B cell (primary cell): ENCODE measurements around the gene ZBTB5. TPM values are rescaled to one million over a fixed set of nuclear protein-coding genes. Genes with fewer than 3 reads are reported as not detected.
A peak's percentile ranks its signal among the peaks of the same experiment; 100 is the strongest.

Experiments used
- ATAC-seq: fragments of 200-7000 bp; cut with Tn5 transposase; one replicate; pipeline ENCODE4 v1.10.0; 2021; ENCODE audit warnings: low read depth, mild to moderate bottlenecking, moderate number of reproducible peaks, moderate library complexity
- CTCF ChIA-PET: fragments of 350-600 bp; sonication (Branson Sonifier 250); formaldehyde crosslinking; loops from one replicate; lab custom pipeline; 2021; ENCODE audit warnings: antibody characterized with exemption, inconsistent platforms; lab: Charles Lee
- POLR2A ChIA-PET: fragments of 350-600 bp; sonication (Branson Sonifier 250); formaldehyde crosslinking; loops from one replicate; lab custom pipeline; 2021; ENCODE audit warnings: antibody characterized with exemption; lab: Charles Lee
- DNase-seq: peaks from one replicate; pipeline ENCODE4 v3.0.0; 2013
- H2AFZ ChIP-seq: 2 replicates; pipeline ENCODE4 v1.6.1; 2012; ENCODE audit warnings: mild to moderate bottlenecking, low read depth, low read length; ENCODE audit not compliant: insufficient read depth, poor library complexity, severe bottlenecking
- H3K27ac ChIP-seq, 2 donors: 1 replicate in 1 of 2; 2 replicates in 1 of 2; pipeline ENCODE4 v1.5.1; 2012 to 2013; ENCODE audit warnings: low read length in 2 of 2, mild to moderate bottlenecking in 2 of 2, moderate library complexity in 1 of 2
- H3K27me3 ChIP-seq, 4 experiments: fragments of 200-600 bp in 1 of 4; sonication (generic) in 1 of 4; replicated peaks in 1 of 4; 1 replicate in 2 of 4; 2 replicates in 2 of 4; pipeline versions ENCODE4 v1.6.1 to v1.7.0; 2013 to 2016; ENCODE audit warnings: low read length in 3 of 4, mild to moderate bottlenecking in 2 of 4, mixed read lengths in 1 of 4, moderate library complexity in 1 of 4; ENCODE audit not compliant: insufficient read depth in 4 of 4, control insufficient read depth in 3 of 4; ENCODE audit errors: control extremely low read depth in 1 of 4
- H3K36me3 ChIP-seq, 2 experiments: replicated peaks in 1 of 2; 1 replicate in 1 of 2; 2 replicates in 1 of 2; pipeline versions ENCODE4 v1.6.1 to v1.7.1; 2013; ENCODE audit warnings: low read length in 1 of 2; ENCODE audit not compliant: insufficient read depth in 2 of 2, control insufficient read depth in 1 of 2; ENCODE audit errors: control extremely low read depth in 1 of 2, extremely low read depth in 1 of 2
- H3K4me1 ChIP-seq, 2 donors: fragments of 200-600 bp in 1 of 2; sonication (generic) in 1 of 2; 1 replicate in 1 of 2; 2 replicates in 1 of 2; pipeline versions ENCODE4 v1.5.1 to v1.6.1; 2013 to 2017; ENCODE audit warnings: low read length in 2 of 2; ENCODE audit not compliant: control insufficient read depth in 2 of 2, insufficient read depth in 2 of 2
- H3K4me2 ChIP-seq: replicated peaks from 2 replicates; pipeline ENCODE3; 2012; ENCODE audit warnings: mild to moderate bottlenecking, low read depth, low read length; ENCODE audit not compliant: poor library complexity, severe bottlenecking
- H3K4me3 ChIP-seq, 5 experiments: fragments of 200-600 bp in 1 of 5; sonication (generic) in 1 of 5; 1 replicate in 3 of 5; 2 replicates in 2 of 5; pipeline versions ENCODE4 v1.5.1 to v1.7.0; 2011 to 2016; ENCODE audit warnings: low read length in 4 of 5, mild to moderate bottlenecking in 4 of 5, low read depth in 2 of 5, control low read depth in 1 of 5, moderate library complexity in 1 of 5; ENCODE audit not compliant: insufficient read depth in 1 of 5; ENCODE audit errors: control extremely low read depth in 1 of 5, extremely low read depth in 1 of 5
- H3K79me2 ChIP-seq: fragments of 200-600 bp; sonication (generic); one replicate; pipeline ENCODE4 v1.6.0; 2016; ENCODE audit warnings: low read length; ENCODE audit not compliant: control insufficient read depth, insufficient read depth
- H3K9ac ChIP-seq: fragments of 200-600 bp; sonication (generic); 2 replicates; pipeline ENCODE4 v1.6.1; 2017; ENCODE audit warnings: mild to moderate bottlenecking, low read length, moderate library complexity
- H3K9me3 ChIP-seq, 3 donors: one replicate each; pipeline versions ENCODE4 v1.6.1 to v1.7.1; 2013; ENCODE audit warnings: low read length in 2 of 3; ENCODE audit not compliant: control insufficient read depth in 2 of 3, insufficient read depth in 1 of 3; ENCODE audit errors: control extremely low read depth in 1 of 3
- H4K20me1 ChIP-seq: 2 replicates; pipeline ENCODE4 v1.6.0; 2012; ENCODE audit warnings: mild to moderate bottlenecking, low read length; ENCODE audit not compliant: insufficient read depth, control insufficient read depth, poor library complexity, severe bottlenecking
- H3K27ac Mint-ChIP-seq: one replicate; pipeline ENCODE4 v1.8.0; 2021; ENCODE audit warnings: mixed read lengths
- H3K27me3 Mint-ChIP-seq: one replicate; pipeline ENCODE4 v1.8.0; 2021; ENCODE audit warnings: mixed read lengths
- H3K4me1 Mint-ChIP-seq: one replicate; pipeline ENCODE4 v1.8.0; 2021; ENCODE audit warnings: mixed read lengths
- H3K4me3 Mint-ChIP-seq: one replicate; pipeline ENCODE4 v1.8.0; 2021; ENCODE audit warnings: mixed read lengths
- H3K9me3 Mint-ChIP-seq: one replicate; pipeline ENCODE4 v1.8.0; 2022; ENCODE audit warnings: mixed read lengths; ENCODE audit not compliant: insufficient read depth
- EZH2 ChIP-seq: IDR thresholded peaks from 2 replicates; pipeline ENCODE4 v1.6.1; 2012; ENCODE audit warnings: borderline replicate concordance, low read depth, mild to moderate bottlenecking, moderate library complexity, low read length; ENCODE audit not compliant: insufficient read depth, poor library complexity, severe bottlenecking
- WGBS: methylation state at CpG from one replicate; pipeline ENCODE4 v1.1.5; 2013; ENCODE audit warnings: missing lambda C conversion rate; ENCODE audit not compliant: insufficient coverage; 5-methylcytosine and 5-hydroxymethylcytosine counted together
- intact Hi-C: fragments of 100-400 bp; cut with micrococcal nuclease; formaldehyde crosslinking; loops from one replicate; pipeline ENCODE4 v1.10.0; 2022
- polyA plus RNA-seq: library from polyadenylated mRNA; depleted of rRNA; stranded (reverse); fragments of >200 nt; gene quantifications from 2 replicates; pipeline ENCODE4 v1.2.3, GENCODE V29; 2012
- total RNA-seq, 2 donors: library from RNA; stranded (reverse); fragments of 120-200 nt in 1 of 2; gene quantifications; 1 replicate in 1 of 2; 2 replicates in 1 of 2; pipeline versions ENCODE4 v1.2.3 to v1.2.4, GENCODE V29; 2013 to 2022
- TF ChIP-seq, protein P1 (sequence below): fragments of 200-600 bp; IDR thresholded peaks from one replicate; pipeline ENCODE4 v1.8.0; 2022; ENCODE audit warnings: antibody characterized with exemption, mild to moderate bottlenecking

ZBTB5 gene
- total and polyA plus RNA-seq, 2 donors (not counting 1 experiment from before 2014, with no cell fraction given) = 12.8 to 27.6 TPM

GRCh38 chr9:37486616-37487548 lies 21.6 kb upstream of the ZBTB5 start:
- 38% methylated on average over 6 of the region's 7 CpGs for WGBS
- H2AFZ ChIP-seq = peak overlapping the region; percentile 91
- H3K27me3 Mint-ChIP-seq = peaks cover under 1% of the 10 kb centered on the region
- intact Hi-C loops = loop anchor here (5.0 to 10.0 kb wide), 3 partner anchors 80 to 415 kb away; partner anchors contain the start of genes EXOSC3 and SLC25A51
- peaks cover 29% of the 10 kb centered on the region for H3K4me1 Mint-ChIP-seq
- peak overlapping the region; percentile 95 for H3K27ac Mint-ChIP-seq
- peak overlapping the region; percentile 94 for H3K4me3 Mint-ChIP-seq
- H3K4me2 ChIP-seq = peak overlapping the region; percentile 98
- H3K9ac ChIP-seq = peak overlapping the region; percentile 83
- H3K27ac ChIP-seq = peak overlapping the region in 1 of 2 donors; percentile 62
- H3K9me3 Mint-ChIP-seq = no peaks in the 10 kb centered on the region
- H3K79me2 ChIP-seq = peaks cover 31% of the 10 kb centered on the region
- ATAC-seq = no peak
- TF ChIP-seq, protein P1, sequence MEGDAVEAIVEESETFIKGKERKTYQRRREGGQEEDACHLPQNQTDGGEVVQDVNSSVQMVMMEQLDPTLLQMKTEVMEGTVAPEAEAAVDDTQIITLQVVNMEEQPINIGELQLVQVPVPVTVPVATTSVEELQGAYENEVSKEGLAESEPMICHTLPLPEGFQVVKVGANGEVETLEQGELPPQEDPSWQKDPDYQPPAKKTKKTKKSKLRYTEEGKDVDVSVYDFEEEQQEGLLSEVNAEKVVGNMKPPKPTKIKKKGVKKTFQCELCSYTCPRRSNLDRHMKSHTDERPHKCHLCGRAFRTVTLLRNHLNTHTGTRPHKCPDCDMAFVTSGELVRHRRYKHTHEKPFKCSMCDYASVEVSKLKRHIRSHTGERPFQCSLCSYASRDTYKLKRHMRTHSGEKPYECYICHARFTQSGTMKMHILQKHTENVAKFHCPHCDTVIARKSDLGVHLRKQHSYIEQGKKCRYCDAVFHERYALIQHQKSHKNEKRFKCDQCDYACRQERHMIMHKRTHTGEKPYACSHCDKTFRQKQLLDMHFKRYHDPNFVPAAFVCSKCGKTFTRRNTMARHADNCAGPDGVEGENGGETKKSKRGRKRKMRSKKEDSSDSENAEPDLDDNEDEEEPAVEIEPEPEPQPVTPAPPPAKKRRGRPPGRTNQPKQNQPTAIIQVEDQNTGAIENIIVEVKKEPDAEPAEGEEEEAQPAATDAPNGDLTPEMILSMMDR = no peak
- peaks cover 24 to 26% of the 10 kb centered on the region in 2 donors for H3K4me1 ChIP-seq
- no peaks in the 10 kb centered on the region for H3K9me3 ChIP-seq
- ChIA-PET CTCF (interaction anchor here (0.9 to 1.2 kb wide), 6 partner anchors 9 to 614 kb away, joined by 3 to 7 read pairs (median 4); partner anchors contain the start of gene TOMM5), POLR2A (interaction anchor here (2.0 kb wide), 1 partner anchor 21 kb away, joined by 10 read pairs; the partner anchor contains the start of gene ZBTB5)
- H3K4me3 ChIP-seq = peak overlapping the region in 4 of 5 experiments; percentile 76 to 93 (median 90)
- no peak for DNase-seq
- peaks cover 0 to 19% of the 10 kb centered on the region in 2 experiments for H3K36me3 ChIP-seq
- no peaks in the 10 kb centered on the region for H3K27me3 ChIP-seq
- H4K20me1 ChIP-seq = no peaks in the 10 kb centered on the region

DNA sequence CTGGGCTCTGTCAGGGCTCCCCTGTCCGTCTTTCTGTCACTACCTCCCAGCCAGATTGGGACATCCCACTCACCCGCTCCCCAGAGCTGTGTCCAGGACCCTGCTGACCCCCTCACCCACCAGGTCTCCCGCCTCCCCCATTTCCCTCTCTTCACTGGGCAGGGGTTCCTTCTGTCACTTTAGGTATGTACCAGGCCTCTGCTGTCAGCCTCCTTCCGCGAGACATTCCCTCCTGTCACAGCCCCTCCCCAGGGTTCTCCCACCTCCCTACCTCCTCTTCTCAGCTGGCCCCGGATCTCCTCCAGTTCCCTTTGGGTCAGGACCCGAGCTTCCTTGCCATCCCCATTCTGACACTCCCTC lies 21.0 kb upstream of the ZBTB5 start:
- H3K4me3 Mint-ChIP-seq = peak overlapping the region; percentile 94
- Histone ChIP-seq H3K4me2 (peak overlapping the region; percentile 98), H4K20me1 (no peaks in the 10 kb centered on the region), H3K9me3 (no peaks in the 10 kb centered on the region), H3K36me3 (peaks cover 0 to 15% of the 10 kb centered on the region in 2 experiments), H3K9ac (peak overlapping the region; percentile 83), H3K79me2 (peaks cover 31% of the 10 kb centered on the region), H3K4me3 (peak overlapping the region; percentile 27 to 93 (median 89)), H2AFZ (peak overlapping the region; percentile 91), H3K4me1 (peaks cover 24 to 26% of the 10 kb centered on the region in 2 donors), H3K27ac (peak overlapping the region; percentile 18 to 62), H3K27me3 (peaks cover 0 to 4% (median 2%) of the 10 kb centered on the region in 4 experiments)
- POLR2A ChIA-PET = interaction anchor here (1.0 to 2.0 kb wide), 3 partner anchors 20 to 106 kb away, joined by 5 to 10 read pairs (median 5); partner anchors contain the start of genes FBXO10, TOMM5 and ZBTB5
- ATAC-seq (no peak), DNase-seq (peak; percentile 29)
- intact Hi-C loops = loop anchor here (5.0 to 10.0 kb wide), 3 partner anchors 81 to 416 kb away; partner anchors contain the start of genes EXOSC3 and SLC25A51
- peak overlapping the region; percentile 95 for H3K27ac Mint-ChIP-seq
- CTCF ChIA-PET = interaction anchor here (0.9 to 1.2 kb wide), 5 partner anchors 9 to 614 kb away, joined by 3 to 7 read pairs (median 4); partner anchors contain the start of gene TOMM5
- peaks cover 32% of the 10 kb centered on the region for H3K4me1 Mint-ChIP-seq
- TF ChIP-seq EZH2 = no peak
- TF ChIP-seq, protein P1 = no peak
- H3K27me3 Mint-ChIP-seq = peaks cover 6% of the 10 kb centered on the region
- 0% methylated on average over 7 of the region's 7 CpGs for WGBS
- no peaks in the 10 kb centered on the region for H3K9me3 Mint-ChIP-seq
